ENCODE results near the gene MYO1D. TPM values are rescaled to one million over a fixed set of nuclear protein-coding genes. Genes with fewer than 3 reads are reported as not detected.

MYO1D gene
- total RNA-seq, 1 experiment from 2014 or later = 29.9 TPM

- TF ChIP-seq ARID4B (CRISPR knock-in tag; IDR thresholded peaks at IDR 0.05; ENCODE audit: borderline replicate concordance) (no peak), OVOL2 (CRISPR knock-in tag; IDR thresholded peaks at IDR 0.05; ENCODE audit: borderline replicate concordance) (no peak), FOXP1 (CRISPR knock-in tag; IDR thresholded peaks at IDR 0.05; ENCODE audit: borderline replicate concordance) (no peak), AR (CRISPR knock-in tag; IDR thresholded peaks at IDR 0.05) (no peak), GABPB1 (CRISPR knock-in tag; IDR thresholded peaks at IDR 0.05) (no peak), CREM (CRISPR knock-in tag; IDR thresholded peaks at IDR 0.05) (no peak), ZNF317 (CRISPR knock-in tag; IDR thresholded peaks at IDR 0.05; ENCODE audit: borderline replicate concordance, low read depth) (no peak), TCF7 (CRISPR knock-in tag; IDR thresholded peaks at IDR 0.05; ENCODE audit: low read depth) (no peak)
These were observed 380.4 kb downstream of the MYO1D start (continued) for GRCh38 chr17:32496395-32497073.

GRCh38 chr17:32495359-32496231, 381.3 kb downstream of the MYO1D start:
- no peak for TF ChIP-seq AR (CRISPR knock-in tag; IDR thresholded peaks at IDR 0.05)
- no peak for TF ChIP-seq ERG (CRISPR knock-in tag; IDR thresholded peaks at IDR 0.05)
- no peak for TF ChIP-seq TEAD1 (CRISPR knock-in tag; IDR thresholded peaks at IDR 0.05)
- no peak for TF ChIP-seq EMX1 (CRISPR knock-in tag; IDR thresholded peaks at IDR 0.05)
- TF ChIP-seq MYBL2 (CRISPR knock-in tag; IDR thresholded peaks at IDR 0.05) = no peak
- no peak for TF ChIP-seq CDX4 (CRISPR knock-in tag; IDR thresholded peaks at IDR 0.05; ENCODE audit: borderline replicate concordance)
- ATAC-seq = no peak
- no peaks in the 10 kb centered on the region for H3K27me3 Mint-ChIP-seq (ENCODE audit: low read depth)
- no peak overlapping the region for H3K27ac Mint-ChIP-seq
- H3K4me1 Mint-ChIP-seq = peaks cover 22% of the 10 kb centered on the region
- no peak overlapping the region for H3K4me3 Mint-ChIP-seq
- H3K9me3 Mint-ChIP-seq = no peaks in the 10 kb centered on the region
- no peak for DNase-seq (ENCODE audit: low spot score)
- no peaks in the 10 kb centered on the region for H3K36me3 Mint-ChIP-seq
- ChIA-PET CTCF (no interaction called here), POLR2A (interaction anchor here (0.6 kb wide), 1 partner anchor 196 kb away, joined by 3 read pairs; no protein-coding TSS in a partner anchor)
